Astrocyte of the spinal cord (primary cell): ENCODE measurements around the gene PTPRN2.
"Not testable (repeated sequence)": the region's sequence is repeated elsewhere in the genome, so short reads cannot be mapped to it uniquely, and the experiment has no call there.

Experiments used
- DNase-seq: peaks from one replicate; pipeline ENCODE4 v3.0.0; 2011; ENCODE audit warnings: low read depth, low spot score
- H3K4me3 ChIP-seq: 2 replicates; pipeline ENCODE4 v1.5.1; 2011; ENCODE audit warnings: low read depth, mild to moderate bottlenecking, low read length, moderate library complexity
- in situ Hi-C: cut with HindIII; loops from 2 replicates; pipeline ENCODE4 v1.10.0; 2017; ENCODE audit warnings: low sequenced_read_pairs
- TF ChIP-seq, protein P1 (sequence below): IDR thresholded peaks from 2 replicates; pipeline ENCODE4 v1.5.1; 2012; ENCODE audit warnings: low read depth, mild to moderate bottlenecking, low read length, inconsistent platforms

Gene PTPRN2

DNA sequence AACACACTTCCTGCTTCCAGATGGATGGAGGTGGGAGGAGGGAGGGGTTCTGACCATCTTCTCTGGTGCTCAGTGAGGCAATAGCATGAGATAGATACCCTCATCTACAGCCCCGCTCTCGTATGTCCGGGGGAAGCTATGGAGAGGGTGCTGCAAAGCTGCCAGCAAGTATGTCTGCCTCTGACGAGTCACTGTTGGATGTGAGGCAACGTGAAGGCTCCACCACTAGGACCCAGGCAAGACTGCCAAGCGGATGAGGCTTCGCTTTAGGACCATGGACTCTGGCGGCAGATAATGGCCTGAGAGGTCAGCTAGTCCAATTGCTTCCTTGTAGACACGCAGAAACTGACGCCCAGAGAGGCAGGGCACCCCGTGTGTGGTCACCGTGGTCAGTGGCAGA is 601.6 kb downstream of the PTPRN2 start:
- TF ChIP-seq, protein P1, sequence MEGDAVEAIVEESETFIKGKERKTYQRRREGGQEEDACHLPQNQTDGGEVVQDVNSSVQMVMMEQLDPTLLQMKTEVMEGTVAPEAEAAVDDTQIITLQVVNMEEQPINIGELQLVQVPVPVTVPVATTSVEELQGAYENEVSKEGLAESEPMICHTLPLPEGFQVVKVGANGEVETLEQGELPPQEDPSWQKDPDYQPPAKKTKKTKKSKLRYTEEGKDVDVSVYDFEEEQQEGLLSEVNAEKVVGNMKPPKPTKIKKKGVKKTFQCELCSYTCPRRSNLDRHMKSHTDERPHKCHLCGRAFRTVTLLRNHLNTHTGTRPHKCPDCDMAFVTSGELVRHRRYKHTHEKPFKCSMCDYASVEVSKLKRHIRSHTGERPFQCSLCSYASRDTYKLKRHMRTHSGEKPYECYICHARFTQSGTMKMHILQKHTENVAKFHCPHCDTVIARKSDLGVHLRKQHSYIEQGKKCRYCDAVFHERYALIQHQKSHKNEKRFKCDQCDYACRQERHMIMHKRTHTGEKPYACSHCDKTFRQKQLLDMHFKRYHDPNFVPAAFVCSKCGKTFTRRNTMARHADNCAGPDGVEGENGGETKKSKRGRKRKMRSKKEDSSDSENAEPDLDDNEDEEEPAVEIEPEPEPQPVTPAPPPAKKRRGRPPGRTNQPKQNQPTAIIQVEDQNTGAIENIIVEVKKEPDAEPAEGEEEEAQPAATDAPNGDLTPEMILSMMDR, result no peak
- DNase-seq, result no peak
- H3K4me3 ChIP-seq, result no peak overlapping the region
- in situ Hi-C loops, result no loop called here

DNA sequence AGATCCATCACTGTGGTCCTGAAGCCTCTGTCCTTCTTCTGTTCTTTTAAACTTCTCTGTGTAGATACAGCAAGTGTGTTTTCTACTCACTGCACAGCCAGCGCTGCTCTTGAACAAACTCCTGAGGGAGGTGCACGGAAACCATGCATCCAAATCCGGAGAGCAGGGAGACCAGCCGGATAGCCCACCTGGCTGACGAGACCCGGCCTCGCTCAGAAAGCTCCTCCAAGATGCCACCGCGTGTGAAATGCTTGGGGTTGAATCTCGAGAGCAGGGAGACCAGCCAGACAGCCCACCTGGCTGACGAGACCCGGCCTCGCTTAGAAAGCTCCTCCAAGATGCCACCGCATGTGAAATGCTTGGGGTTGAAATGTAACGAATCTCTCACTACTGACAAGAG is 602.0 kb downstream of the PTPRN2 start:
- no peak overlapping the region for H3K4me3 ChIP-seq
- no peak for DNase-seq
- TF ChIP-seq, protein P1, result no peak
- in situ Hi-C loops, result no loop called here

DNA sequence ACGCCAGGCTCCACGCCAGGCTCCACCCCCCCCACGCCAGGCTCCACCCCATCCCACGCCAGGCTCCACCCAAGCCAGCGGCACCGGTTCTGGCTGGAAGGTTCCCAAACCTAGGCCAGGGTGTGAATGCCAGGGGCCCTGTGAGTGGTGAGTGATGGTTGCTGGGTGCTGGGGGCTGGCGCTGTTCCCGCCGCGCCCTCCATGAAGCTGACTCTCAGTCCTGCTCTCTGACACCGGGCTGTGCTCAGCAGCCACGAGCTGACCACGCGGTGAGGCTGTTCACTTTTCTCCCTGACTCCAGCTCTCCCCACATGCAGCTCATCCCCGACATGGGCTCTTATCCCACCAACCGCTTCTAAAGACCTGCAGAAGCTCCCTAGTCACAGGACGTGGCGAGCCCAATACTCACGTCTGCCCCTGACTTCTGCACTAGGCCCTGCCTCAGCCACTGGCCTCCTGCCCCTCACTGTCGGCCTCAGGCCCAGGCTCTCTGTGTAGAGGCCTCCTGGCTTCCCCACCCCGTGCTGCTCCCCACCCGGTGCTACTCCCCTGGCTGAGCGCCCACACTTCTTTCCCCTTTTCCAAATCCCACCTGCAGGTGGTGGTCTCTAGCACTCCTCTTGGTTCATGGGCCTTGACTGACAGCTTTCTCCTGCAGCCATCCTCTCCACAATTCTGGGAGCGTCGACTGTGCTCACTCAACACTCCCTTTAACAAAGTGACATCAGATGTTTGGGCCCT is 603.0 kb downstream of the PTPRN2 start:
- H3K4me3 ChIP-seq, result no peak overlapping the region
- DNase-seq, result no peak
- TF ChIP-seq, protein P1, result no peak
- in situ Hi-C loops, result no loop called here

- in situ Hi-C loops, result no loop called here
- H3K4me3 ChIP-seq, result no peak overlapping the region
- no peak for DNase-seq
- TF ChIP-seq, protein P1, result no peak
Measured at GRCh38 chr7:157983502-157984422, 603.9 kb downstream of the PTPRN2 start.

- in situ Hi-C loops, result no loop called here
- no peak overlapping the region for H3K4me3 ChIP-seq
- TF ChIP-seq, protein P1, result no peak
- no peak for DNase-seq
Measured at GRCh38 chr7:157981778-157982177, 605.8 kb downstream of the PTPRN2 start.

DNA sequence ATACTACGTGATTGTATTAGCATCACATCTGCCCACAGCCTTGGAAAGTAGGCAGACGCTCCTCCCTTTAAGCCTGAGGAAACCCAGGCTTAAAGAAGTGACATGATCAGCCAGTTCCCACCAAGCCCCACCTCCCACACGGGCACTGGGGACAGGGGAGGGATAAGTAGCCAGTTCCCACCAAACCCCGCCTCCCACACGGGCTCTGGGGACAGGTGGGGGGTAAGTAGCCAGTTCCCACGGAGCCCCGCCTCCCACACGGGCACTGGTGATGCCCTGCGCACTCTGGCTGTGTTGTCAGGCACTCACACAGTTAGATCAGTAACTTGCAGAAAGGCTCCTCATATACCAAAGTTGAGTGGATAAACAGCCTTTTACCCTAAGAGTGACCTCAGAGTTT is 606.8 kb downstream of the PTPRN2 start:
- TF ChIP-seq, protein P1, result no peak
- no peak for DNase-seq

GRCh38 chr7:157980341-157980731 is 607.3 kb downstream of the PTPRN2 start:
- H3K4me3 ChIP-seq, in situ Hi-C loops, DNase-seq: not testable (repeated sequence)

More for the DNA sequence above, 606.8 kb downstream of the PTPRN2 start:
- H3K4me3 ChIP-seq, result no peak overlapping the region
- in situ Hi-C loops, result no loop called here
